HCT116 (cell line): ENCODE results near the gene OR4C3. TPM values are rescaled to one million over a fixed set of nuclear protein-coding genes. Genes with fewer than 3 reads are reported as not detected.
"Not testable (repeated sequence)": the region's sequence is repeated elsewhere in the genome, so short reads cannot be mapped to it uniquely, and the experiment has no call there.

Source experiments
- ATAC-seq: fragments of 200-7000 bp; cut with Tn5 transposase; 2 replicates; pipeline ENCODE4 v1.9.1; 2020; ENCODE audit warnings: mild to moderate bottlenecking, moderate library complexity
- BruUV-seq: library from RNA; stranded (reverse); fragments of 400-500 nt; replicated peaks from 2 replicates; lab custom pipeline; 2021; lab: Mats Ljungman, UMichigan
- CTCF ChIA-PET: fragments of 300-600 bp; sonication (Branson Sonifier 250); formaldehyde crosslinking; loops from one replicate; lab custom pipeline; 2021; ENCODE audit warnings: antibody characterized with exemption; lab: Charles Lee
- POLR2A ChIA-PET: fragments of 300-600, 350-600 bp; sonication (Branson Sonifier 250); formaldehyde crosslinking; loops from one replicate; lab custom pipeline; 2021; ENCODE audit warnings: antibody characterized with exemption; lab: Charles Lee
- RAD21 ChIA-PET, 2 experiments: fragments of 300-600 bp; sonication (Branson Sonifier 250); formaldehyde crosslinking; loops; one replicate each; lab custom pipeline; 2023; ENCODE audit warnings: low total read pairs in 2 of 2; ENCODE audit not compliant: uncharacterized antibody in 2 of 2, unreplicated experiment in 2 of 2, low non-redundant PET in 1 of 2; lab: Charles Lee
- DNase-seq: peaks from one replicate; pipeline ENCODE4 v3.0.0-alpha.2; 2010; ENCODE audit warnings: low read depth, low spot score
- H2AFZ ChIP-seq: fragments of 200-600 bp; shearing (Covaris generic), sonication (generic); 2 replicates; pipeline ENCODE4 v1.6.1; 2017; ENCODE audit warnings: low read depth, mixed run types, mixed read lengths, antibody characterized with exemption, low read length; ENCODE audit not compliant: poor library complexity, severe bottlenecking
- H3K27ac ChIP-seq: 2 replicates; pipeline ENCODE4 v1.5.1; 2012; ENCODE audit warnings: low read depth, low read length
- H3K27me3 ChIP-seq: fragments of 200-600 bp; sonication (generic); 2 replicates; pipeline ENCODE4 v1.6.1; 2016; ENCODE audit warnings: mixed run types, low read length, mixed read lengths; ENCODE audit not compliant: insufficient read depth
- H3K36me3 ChIP-seq, 2 experiments: fragments of 200-500 bp in 1 of 2; fragments of 200-600 bp in 1 of 2; sonication (Bioruptor generic) in 1 of 2; sonication (generic) in 1 of 2; 2 replicates each; pipeline versions ENCODE4 v1.5.1 to v1.6.1; 2014 to 2016; ENCODE audit warnings: low read length in 2 of 2, inconsistent platforms in 1 of 2, mixed read lengths in 1 of 2, mixed run types in 1 of 2; ENCODE audit not compliant: insufficient read depth in 2 of 2, control insufficient read depth in 1 of 2
- H3K4me1 ChIP-seq, 2 experiments: fragments of 200-600 bp in 1 of 2; sonication (generic) in 1 of 2; 2 replicates each; pipeline versions ENCODE4 v1.5.1 to v1.6.1; 2012 to 2017; ENCODE audit warnings: low read length in 2 of 2, inconsistent platforms in 1 of 2, mild to moderate bottlenecking in 1 of 2, mixed read lengths in 1 of 2, mixed run types in 1 of 2, moderate library complexity in 1 of 2; ENCODE audit not compliant: insufficient read depth in 2 of 2, control insufficient read depth in 1 of 2
- H3K4me2 ChIP-seq: fragments of 200-600 bp; sonication (generic); 2 replicates; pipeline ENCODE4 v1.6.1; 2017; ENCODE audit warnings: mixed run types, low read length, mixed read lengths
- H3K4me3 ChIP-seq, 2 experiments: fragments of 200-600 bp in 1 of 2; sonication (generic) in 1 of 2; replicated peaks in 1 of 2; 2 replicates each; pipeline ENCODE4 v1.5.1; 2011 to 2016; ENCODE audit warnings: low read length in 2 of 2, control low read depth in 1 of 2, low read depth in 1 of 2, mild to moderate bottlenecking in 1 of 2, mixed read lengths in 1 of 2, mixed run types in 1 of 2
- H3K79me2 ChIP-seq: fragments of 200-600 bp; sonication (generic); 2 replicates; pipeline ENCODE4 v1.6.1; 2017; ENCODE audit warnings: mild to moderate bottlenecking, mixed run types, low read length, moderate library complexity, mixed read lengths; ENCODE audit not compliant: insufficient read depth
- H3K9ac ChIP-seq: fragments of 200-600 bp; sonication (generic); 2 replicates; pipeline ENCODE4 v1.6.1; 2016; ENCODE audit warnings: low read length, mixed read lengths
- H3K9me2 ChIP-seq: fragments of 200-600 bp; sonication (generic), shearing (Covaris generic); 2 replicates; pipeline ENCODE4 v1.6.1; 2017; ENCODE audit warnings: mixed run types, mild to moderate bottlenecking, moderate library complexity; ENCODE audit not compliant: insufficient read depth
- H3K9me3 ChIP-seq, 2 experiments: fragments of 200-500 bp in 1 of 2; fragments of 200-600 bp in 1 of 2; sonication (Bioruptor generic) in 1 of 2; sonication (generic) in 1 of 2; 2 replicates each; pipeline ENCODE4 v1.6.1; 2014 to 2017; ENCODE audit warnings: low read length in 2 of 2, mixed read lengths in 2 of 2, inconsistent platforms in 1 of 2, low read depth in 1 of 2, mild to moderate bottlenecking in 1 of 2, mixed run types in 1 of 2, moderate library complexity in 1 of 2; ENCODE audit not compliant: control insufficient read depth in 1 of 2, insufficient read depth in 1 of 2
- H4K20me1 ChIP-seq: fragments of 200-600 bp; sonication (generic), shearing (Covaris generic); 2 replicates; pipeline ENCODE4 v1.6.1; 2017; ENCODE audit warnings: mixed run types, mild to moderate bottlenecking, moderate library complexity; ENCODE audit not compliant: insufficient read depth
- CBX3 ChIP-seq: IDR thresholded peaks from 2 replicates; pipeline ENCODE4 v1.6.1; 2012; ENCODE audit warnings: low read depth
- CEBPB ChIP-seq: IDR thresholded peaks from 2 replicates; pipeline ENCODE4 v1.6.1; 2012; ENCODE audit warnings: low read depth
- CTCF ChIP-seq, 3 experiments: fragments of 200-600 bp in 1 of 3; sonication (generic) in 1 of 3; IDR thresholded peaks in 2 of 3; conservative IDR thresholded peaks in 1 of 3; 2 replicates each; pipeline ENCODE4 v1.5.1; 2012 to 2017; ENCODE audit warnings: low read depth in 2 of 3, low read length in 2 of 3, antibody characterized with exemption in 1 of 3, borderline replicate concordance in 1 of 3, control low read depth in 1 of 3, mild to moderate bottlenecking in 1 of 3, mixed read lengths in 1 of 3, mixed run types in 1 of 3, moderate library complexity in 1 of 3; ENCODE audit not compliant: insufficient read depth in 1 of 3
- EGR1 ChIP-seq: IDR thresholded peaks from 2 replicates; pipeline ENCODE4 v1.6.1; 2012; ENCODE audit warnings: low read depth
- EZH2 ChIP-seq: fragments of 200-600 bp; sonication (generic); IDR thresholded peaks from 2 replicates; pipeline ENCODE4 v1.6.1; 2017; ENCODE audit warnings: antibody characterized with exemption, mixed run types
- EZH2phosphoT487 ChIP-seq: fragments of 200-600 bp; IDR thresholded peaks from 2 replicates; pipeline ENCODE4 v1.6.1; 2018; ENCODE audit warnings: antibody characterized with exemption, borderline replicate concordance
- MAX ChIP-seq: IDR thresholded peaks from 2 replicates; pipeline ENCODE4 v1.6.1; 2012
- SP1 ChIP-seq: IDR thresholded peaks from 2 replicates; pipeline ENCODE4 v1.6.1; 2012; ENCODE audit warnings: low read depth
- TCF7L2 ChIP-seq: IDR thresholded peaks from 2 replicates; pipeline ENCODE4 v1.7.0; 2011; ENCODE audit warnings: borderline replicate concordance, inconsistent platforms; ENCODE audit not compliant: insufficient read depth, insufficient read length; ENCODE audit errors: extremely low read depth
- ZBTB33 ChIP-seq: IDR thresholded peaks from 2 replicates; pipeline ENCODE4 v1.6.1; 2011; ENCODE audit warnings: mild to moderate bottlenecking, low read length, moderate library complexity; ENCODE audit not compliant: insufficient replicate concordance; ENCODE audit errors: extremely low read depth
- ZFX ChIP-seq: fragments of 450-650 bp; IDR thresholded peaks from 2 replicates; pipeline ENCODE4 v1.6.1; 2017
- ZNF274 ChIP-seq: fragments of 200-500 bp; sonication (Bioruptor generic); IDR thresholded peaks from 2 replicates; pipeline ENCODE4 v1.6.1; 2014; ENCODE audit warnings: mild to moderate bottlenecking, low read depth, low read length, inconsistent platforms
- intact Hi-C: fragments of 100-400 bp; cut with micrococcal nuclease; formaldehyde crosslinking; loops from 2 replicates; pipeline ENCODE4 v1.10.0; 2022
- total RNA-seq: library from RNA; stranded (reverse); gene quantifications from one replicate; pipeline ENCODE4 v1.2.1, GENCODE V29; 2021; ENCODE audit not compliant: unreplicated experiment

OR4C3 gene
- total RNA-seq, 1 experiment from 2014 or later, result not detected

GRCh38 chr11:48346286-48346685, 21.6 kb downstream of the OR4C3 start:
- H3K4me1 ChIP-seq, CTCF ChIA-PET, intact Hi-C loops, H3K79me2 ChIP-seq, H3K36me3 ChIP-seq, H3K9me3 ChIP-seq, H3K4me3 ChIP-seq, H3K9ac ChIP-seq, H4K20me1 ChIP-seq, DNase-seq, RAD21 ChIA-PET, H3K27ac ChIP-seq, BruUV-seq, H3K4me2 ChIP-seq, ATAC-seq, H3K9me2 ChIP-seq, POLR2A ChIA-PET, H3K27me3 ChIP-seq, H2AFZ ChIP-seq: not testable (repeated sequence)

GRCh38 chr11:48354013-48354412, 29.3 kb downstream of the OR4C3 start:
- no peak overlapping the region for H3K9ac ChIP-seq
- H2AFZ ChIP-seq, result no peak overlapping the region
- no peak overlapping the region for H3K4me2 ChIP-seq
- no peaks in the 10 kb centered on the region for H3K4me1 ChIP-seq
- ChIA-PET RAD21 (no interaction called here), POLR2A (no interaction called here), CTCF (no interaction called here)
- no peaks in the 10 kb centered on the region for H3K9me3 ChIP-seq
- H3K36me3 ChIP-seq, result no peaks in the 10 kb centered on the region
- intact Hi-C loops, result no loop called here
- H3K27ac ChIP-seq, result no peak overlapping the region
- no peaks in the 10 kb centered on the region for H3K9me2 ChIP-seq
- no peak for DNase-seq
- ATAC-seq, result no peak
- H3K4me3 ChIP-seq, result no peak overlapping the region
- no peaks in the 10 kb centered on the region for H3K27me3 ChIP-seq
- H4K20me1 ChIP-seq, result no peaks in the 10 kb centered on the region
- no peaks in the 10 kb centered on the region for H3K79me2 ChIP-seq
- TF ChIP-seq SP1 (no peak), ZNF274 (no peak), ZBTB33 (no peak), CEBPB (no peak), MAX (no peak), ZFX (no peak), EZH2 (no peak), CBX3 (no peak), CTCF (IDR thresholded peaks at IDR 0.05 in 2 of 3, conservative IDR thresholded peaks at IDR 0.05 in 1 of 3; ENCODE audit: borderline replicate concordance in 1 of 3, insufficient read depth in 1 of 3, low read depth in 2 of 3, low read length in 2 of 3) (no peak), EGR1 (no peak), EZH2phosphoT487 (no peak), TCF7L2 (no peak)
- no TSS peak for BruUV-seq
